HG03558 (cell line): ENCODE data around the gene SLC38A11.

Experiments
- ATAC-seq: cut with Tn5 transposase; IDR thresholded peaks from one replicate; pipeline ENCODE4 v1.9.1; 2021; ENCODE audit warnings: moderate number of reproducible peaks; ENCODE audit not compliant: unreplicated experiment; ENCODE audit errors: extremely low read depth

Gene SLC38A11

DNA sequence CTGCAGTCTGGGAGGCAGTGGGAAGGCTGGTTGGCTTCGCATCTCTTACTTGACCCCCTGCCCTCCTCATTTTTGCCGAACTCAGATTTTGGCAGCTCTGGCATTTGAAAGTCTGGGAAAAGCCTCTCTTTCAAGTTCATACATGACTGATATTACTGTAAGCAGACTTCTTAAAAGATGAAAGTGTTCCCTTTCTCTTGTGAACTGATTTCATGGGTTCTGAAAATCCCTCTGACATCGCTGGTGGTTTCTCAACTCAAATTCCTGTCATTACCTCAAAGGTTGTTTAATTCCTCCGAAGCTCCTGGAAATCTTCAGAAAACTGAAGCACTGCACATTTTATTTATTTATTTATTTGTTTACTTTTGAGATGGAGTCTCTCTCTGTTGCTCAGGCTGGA lies 16.9 kb upstream of the SLC38A11 start:
- ATAC-seq = no peak

DNA sequence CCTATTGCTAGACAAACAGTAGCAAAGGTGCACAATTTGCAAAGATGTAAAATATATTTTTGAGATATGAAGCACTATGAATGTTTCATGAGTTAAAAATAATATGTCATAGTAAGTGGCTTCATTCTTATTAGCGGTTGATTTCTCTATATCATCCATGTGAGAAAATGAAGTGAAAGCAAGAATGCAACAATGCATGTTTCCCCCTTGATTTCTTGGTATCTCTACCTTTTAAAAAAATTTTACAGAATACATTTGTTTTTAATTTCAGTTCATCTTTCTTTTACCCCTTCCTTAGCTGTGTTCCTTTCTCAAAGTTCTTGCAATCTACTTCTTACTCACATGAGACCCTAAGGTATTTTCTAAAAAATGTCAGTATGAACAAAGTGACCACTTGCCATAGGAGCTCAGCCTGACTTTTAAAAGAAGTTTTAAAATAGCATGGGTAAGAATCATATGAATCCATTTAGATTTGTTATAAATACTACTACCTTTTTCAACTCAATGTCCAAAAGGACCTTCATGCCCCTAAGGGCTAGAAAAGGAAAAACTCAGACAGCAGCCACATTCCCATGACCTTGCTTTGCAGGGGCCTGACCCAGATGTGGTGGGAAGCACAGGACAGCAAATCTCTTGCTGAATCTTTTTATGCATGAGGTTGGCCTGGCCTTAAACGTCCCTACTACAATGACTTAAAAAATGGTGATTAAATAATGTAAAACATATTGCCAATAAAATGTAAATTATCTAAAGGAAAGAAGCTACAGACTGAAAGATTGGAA lies 14.8 kb upstream of the SLC38A11 start:
- ATAC-seq = no peak

DNA sequence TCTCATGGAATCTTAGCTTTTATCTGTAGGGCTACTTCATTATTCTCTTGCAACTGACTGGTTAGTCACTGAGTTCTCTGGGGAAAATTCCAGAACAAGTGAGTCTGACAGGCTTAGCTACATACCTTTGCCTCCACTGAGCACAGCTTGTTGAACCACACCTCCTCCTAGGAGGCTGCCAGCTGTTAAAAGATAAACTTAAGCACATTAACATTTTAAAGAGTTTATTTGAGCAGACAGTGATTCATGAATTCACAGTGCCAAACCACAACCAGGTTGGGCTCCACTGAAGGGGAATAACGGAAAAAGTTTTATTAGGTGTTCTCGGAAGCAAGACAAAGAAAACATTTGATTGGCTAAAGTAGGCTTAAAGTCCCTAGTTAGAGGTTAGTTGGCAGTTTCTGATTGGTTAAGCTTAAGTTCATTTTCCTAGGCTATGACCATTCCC lies 12.5 kb upstream of the SLC38A11 start:
- ATAC-seq = no peak

DNA sequence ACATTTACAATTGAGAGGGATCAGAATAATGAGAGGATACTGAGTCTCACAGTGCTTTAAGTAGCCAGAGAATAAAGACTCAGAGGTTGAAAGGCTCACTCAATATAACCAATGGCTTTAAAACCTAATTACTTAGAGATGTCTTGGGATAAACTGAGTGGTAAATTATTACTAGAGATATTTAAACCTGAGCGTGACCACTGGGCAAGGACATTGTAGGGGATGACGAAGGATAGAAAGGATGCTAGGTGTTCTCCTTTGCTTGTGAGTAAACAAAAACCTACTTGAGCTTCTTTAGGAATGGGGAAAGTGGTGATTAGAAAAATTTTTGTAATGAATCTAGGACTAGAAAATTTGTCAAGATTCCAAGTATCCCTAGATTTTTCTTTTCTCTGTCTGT lies 12.0 kb upstream of the SLC38A11 start:
- no peak for ATAC-seq

DNA sequence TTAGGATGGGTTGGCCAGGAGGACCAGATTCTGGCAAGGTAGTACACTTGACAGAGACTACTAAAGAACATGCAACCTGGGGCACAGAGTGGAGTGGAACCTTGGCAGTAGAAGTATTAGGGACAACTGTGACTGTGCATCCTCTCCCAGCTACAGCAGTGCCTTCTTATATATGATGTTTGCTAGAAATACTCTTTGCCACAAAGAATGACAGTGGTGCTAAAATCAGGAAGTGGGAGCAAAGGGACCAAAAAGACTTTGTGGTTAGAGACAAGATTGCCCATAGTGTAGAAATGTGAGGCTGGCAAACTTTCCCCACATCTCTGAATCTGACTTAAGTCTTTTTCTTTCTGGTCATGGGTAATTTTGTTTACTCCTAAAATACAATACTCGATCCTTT lies 9.4 kb upstream of the SLC38A11 start:
- no peak for ATAC-seq

DNA sequence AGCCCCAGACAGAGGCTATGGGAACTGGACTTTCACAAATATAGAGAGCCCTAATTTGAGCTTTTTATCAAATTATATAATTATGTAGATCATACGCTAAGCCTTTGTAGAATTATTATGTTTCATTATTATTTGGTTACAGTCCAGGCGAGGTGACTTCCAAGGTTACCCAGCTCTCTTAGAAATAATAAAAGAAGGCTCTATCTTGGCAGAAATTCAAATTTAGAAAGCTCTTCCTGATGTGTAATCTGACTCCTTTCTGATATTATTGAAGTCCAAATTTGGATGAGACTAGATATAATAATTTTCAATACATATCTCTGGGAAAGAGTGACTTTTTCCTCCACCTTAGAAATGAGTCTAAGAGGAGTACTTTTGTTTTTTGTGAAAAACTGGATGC lies 4.8 kb upstream of the SLC38A11 start:
- ATAC-seq = no peak

DNA sequence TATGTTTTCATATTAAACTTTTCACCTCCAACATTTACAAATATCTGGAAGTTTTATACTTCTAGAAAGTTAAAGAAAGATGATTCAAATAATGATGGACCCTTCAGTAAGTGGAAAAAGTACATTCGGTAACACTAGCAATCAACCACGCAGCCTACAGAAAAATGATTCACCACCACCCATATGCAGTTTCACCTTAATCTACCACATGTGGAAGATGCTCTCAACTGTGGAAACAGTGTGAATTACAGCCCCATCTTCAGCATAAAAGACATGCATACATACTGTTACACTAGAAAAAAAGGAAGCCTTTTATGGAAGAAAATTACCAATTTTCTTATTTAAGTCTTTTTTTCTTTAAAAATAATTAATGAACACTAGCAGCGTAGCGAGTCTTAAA lies 1.1 kb downstream of the SLC38A11 start:
- no peak for ATAC-seq

DNA sequence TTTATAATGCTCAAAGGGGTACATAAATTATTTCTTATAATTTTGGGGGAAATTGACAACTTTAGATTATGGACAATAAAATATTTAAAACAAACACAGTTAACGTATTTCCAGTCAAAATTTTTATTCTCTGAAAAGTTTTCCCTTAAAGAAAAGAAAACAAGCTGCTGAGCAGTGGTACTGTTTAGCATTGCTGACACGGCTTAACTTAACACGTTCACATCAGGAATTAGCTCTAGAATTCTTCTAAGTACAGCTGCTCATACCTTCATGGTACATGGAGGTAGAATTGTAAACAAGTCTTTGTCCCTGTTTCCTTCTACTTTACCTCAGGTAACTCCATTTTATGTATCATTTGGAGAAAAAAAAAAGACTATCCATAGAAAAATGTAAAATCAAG lies 2.0 kb downstream of the SLC38A11 start:
- no peak for ATAC-seq

DNA sequence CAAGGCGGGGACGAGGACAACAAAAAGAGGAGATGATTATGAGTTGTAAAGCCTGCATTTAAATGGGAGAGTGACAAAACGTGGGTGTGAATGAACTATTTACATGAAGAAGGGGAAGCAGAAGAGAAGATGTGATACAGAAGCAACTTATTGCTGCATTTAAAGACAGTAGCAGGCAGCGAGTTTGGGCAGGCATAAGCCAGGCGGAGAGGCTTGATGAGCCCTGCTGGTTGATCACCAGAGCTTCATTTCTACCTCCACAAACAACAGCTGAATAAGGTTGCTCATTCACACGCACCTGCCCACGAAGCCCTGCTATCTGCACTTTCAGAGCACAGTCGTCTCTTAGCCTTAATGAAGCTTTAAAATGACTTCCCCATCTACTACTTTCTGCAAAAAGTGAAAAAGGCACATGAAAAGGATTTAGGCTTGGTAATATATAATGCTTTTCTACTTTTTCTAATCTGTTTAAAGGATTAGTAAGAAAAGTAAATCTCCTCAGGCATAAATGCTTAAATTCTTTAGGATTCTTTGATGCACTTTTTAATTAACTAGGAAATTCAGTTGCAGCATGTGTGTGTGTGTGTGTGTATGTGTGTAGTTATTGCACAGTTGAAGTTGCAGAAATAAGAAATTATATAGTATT lies 3.1 kb downstream of the SLC38A11 start:
- ATAC-seq = no peak

DNA sequence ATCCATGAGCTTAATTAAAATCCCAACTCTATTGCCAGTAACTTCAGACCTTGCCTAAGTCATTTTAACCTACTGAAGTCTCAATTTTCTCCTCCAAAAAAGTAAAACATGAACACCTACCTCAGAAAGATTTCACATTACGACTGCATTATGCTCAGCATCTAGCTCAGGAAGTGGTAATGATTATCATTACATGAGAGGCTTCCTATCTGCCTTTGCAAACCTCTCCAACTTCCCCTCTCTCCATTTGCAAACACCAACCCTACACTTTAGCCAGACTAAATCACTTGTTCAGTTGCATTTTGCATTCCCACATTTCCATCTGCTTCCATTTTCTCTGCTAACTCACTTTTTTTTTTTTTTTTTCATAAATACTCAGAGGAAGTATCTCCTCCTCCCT lies 6.8 kb downstream of the SLC38A11 start:
- no peak for ATAC-seq

DNA sequence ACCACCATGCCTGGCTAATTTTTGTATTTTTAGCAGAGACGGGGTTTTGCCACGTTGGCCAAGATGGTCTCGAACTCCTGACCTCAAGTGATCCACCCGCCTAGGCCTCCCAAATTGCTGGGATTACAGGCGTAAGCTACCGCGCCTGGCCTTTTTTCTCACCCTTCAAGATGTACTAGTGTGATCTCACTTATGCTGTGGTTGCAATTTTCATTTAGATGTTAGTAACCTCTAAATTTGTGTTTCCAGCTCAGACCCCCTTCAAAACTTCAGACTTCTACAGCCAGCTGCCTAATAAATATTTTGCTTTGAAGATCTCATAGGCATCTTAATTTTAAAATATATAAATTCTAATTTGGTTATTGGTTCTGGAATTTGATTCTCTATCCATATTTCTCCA lies 8.0 kb downstream of the SLC38A11 start:
- ATAC-seq = no peak

DNA sequence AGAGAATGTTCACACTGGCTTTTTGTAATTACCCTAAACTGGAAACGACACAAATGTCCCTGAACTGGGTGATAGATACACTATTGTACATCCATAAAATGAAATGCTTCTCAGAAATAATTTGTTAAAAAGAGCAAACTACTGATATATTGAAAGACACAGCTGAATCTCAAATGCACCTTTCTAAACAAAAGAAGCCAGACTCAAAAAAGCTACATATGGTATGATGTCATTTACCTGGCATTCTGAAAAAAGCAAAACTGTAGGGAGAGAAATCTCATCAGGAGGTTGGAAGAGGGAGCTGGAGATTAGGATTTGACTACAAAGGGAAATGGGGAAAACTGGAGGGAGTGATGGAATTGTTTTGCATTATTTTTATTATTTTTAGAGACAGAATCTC lies 12.0 kb downstream of the SLC38A11 start:
- ATAC-seq = no peak

DNA sequence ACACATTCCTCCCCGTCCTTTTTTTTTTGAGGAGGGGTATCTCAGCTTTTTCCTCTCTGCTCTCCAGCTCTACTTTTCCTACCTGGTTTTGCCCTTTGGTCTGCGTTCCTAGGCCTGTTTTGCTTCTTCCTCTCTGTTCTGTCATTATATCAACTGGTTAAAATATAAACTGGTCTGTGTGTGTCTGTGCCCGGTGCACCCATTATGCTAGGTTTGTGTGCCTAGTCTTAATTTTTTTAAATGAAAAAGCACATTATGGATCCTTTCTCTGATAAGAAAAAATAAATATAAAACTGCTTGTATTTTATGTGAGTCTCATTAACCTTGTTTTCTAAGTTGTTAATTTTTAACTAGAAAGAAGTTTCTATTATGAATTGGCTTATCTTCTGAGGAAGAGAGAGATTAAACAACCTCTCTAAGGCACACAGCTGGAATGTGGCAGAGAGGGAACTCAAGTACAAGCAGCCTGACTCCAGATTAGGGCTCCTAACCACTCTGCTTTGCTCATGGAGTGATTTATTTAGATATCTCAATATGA lies 17.4 kb downstream of the SLC38A11 start:
- no peak for ATAC-seq

DNA sequence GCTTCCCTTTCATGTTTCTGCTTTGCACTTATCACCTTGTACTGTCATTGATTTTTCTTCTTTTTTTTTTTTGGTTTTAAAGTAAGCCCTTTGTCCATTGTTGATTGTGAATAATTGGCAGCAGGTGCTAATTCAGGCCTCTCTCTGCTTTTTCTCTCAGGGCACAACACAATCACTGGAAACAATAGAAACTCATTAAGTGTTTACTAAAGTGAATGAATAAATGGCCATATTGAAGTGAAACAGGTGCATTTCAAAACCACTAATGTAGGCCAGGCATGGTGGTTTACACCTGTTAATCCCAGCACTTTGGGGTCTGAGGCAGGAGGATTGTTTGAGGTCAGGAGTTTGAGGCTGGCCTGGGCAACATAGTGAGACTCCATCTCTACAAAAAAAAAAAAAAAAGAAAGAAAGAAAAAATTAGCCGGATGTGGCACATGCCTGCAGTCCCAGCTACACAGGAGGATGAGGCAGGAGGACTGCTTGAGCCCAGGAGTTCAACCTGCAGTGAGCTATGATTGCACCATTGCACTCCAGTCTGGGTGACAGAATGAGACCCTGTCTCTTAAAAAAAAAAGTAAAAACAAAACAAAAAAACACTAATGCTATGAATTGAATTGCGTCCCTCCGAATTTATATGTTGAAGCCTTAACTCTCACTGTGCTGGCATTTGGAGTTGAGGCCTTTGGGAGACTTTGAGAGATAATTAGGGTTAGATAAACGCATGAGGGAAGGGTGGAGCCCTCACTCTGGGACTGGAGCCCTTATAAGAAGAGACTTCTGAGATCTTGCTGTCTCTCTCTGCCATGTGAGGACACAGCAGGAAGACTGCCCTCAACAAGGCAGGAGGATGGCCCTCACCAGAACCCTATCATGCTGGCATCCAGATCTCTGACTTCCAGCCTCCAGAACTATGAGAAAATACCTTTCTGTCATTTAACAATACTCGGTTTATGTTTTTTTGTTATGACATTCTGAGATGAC lies 19.9 kb downstream of the SLC38A11 start:
- ATAC-seq = no peak

DNA sequence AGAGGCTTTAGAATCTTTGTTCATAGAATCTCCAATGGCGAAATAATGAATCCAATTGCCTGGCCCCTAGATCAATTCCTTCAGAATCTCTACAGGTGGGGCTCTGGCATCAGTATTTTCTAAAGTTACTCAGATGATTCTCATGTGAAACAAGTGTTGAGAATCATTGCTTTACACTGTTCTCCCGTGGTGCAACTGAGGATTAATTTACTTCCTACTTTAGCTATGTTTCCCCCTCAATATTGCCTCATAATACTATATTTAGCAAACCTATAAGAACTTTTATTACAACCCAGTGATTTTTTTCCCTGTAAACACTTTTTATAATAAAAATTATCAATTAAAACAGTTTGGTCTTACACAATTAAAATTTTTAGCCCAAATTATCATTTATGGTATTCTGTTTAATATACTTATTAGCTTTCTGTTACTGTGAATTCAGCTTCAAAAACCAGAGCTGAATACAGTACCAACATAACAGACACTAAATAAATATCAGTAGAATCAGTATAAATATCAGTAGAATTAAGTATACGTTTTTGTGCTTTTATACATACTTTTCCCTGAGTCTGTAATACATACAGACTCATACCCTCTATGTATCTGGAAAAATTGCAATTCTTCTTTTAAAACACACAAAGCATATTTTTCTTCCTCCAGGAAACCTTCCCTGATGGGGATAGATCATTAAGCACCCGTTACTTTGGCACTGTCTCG lies 20.8 kb downstream of the SLC38A11 start:
- ATAC-seq = no peak

DNA sequence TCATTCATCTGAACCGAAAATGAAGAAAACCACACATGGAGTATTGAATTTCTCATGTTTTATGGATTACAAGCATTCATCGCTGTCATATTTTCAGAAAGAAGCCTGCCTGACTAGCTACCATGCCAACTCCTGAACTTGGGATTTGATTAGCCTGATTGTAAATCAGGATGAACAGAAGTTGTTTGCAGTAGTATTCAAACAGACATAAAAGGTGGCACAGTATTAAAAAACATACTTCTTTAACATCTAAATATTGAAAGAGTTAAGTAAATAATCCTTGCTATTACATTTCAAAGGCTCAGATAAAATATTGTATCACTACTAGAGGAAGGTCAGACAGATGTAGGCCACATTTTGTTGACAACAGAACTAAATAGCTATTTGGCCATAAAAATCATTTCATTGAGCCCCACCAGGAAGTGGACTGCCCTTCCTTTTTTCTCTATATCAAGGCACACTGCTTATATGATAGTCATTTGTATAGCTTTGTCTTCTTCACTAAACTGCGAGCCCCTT lies 21.6 kb downstream of the SLC38A11 start:
- no peak for ATAC-seq

DNA sequence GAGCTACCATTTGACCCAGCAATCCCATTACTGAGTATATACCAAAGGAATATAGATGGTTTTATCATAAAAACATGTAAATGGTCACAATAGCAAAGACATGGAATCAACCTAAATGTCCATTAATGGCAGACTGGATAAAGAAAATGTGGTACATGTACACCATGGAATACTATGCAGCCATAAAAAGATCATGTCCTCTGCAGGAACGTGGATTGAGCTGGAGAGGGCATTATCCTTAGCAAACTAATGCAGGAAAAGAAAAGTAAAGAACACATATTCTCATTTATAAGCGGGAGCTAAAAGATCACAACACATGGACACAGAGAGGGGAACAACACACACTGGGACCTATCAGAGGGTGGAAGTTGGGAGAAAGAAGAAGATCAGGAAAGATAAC lies 22.9 kb downstream of the SLC38A11 start:
- no peak for ATAC-seq

DNA sequence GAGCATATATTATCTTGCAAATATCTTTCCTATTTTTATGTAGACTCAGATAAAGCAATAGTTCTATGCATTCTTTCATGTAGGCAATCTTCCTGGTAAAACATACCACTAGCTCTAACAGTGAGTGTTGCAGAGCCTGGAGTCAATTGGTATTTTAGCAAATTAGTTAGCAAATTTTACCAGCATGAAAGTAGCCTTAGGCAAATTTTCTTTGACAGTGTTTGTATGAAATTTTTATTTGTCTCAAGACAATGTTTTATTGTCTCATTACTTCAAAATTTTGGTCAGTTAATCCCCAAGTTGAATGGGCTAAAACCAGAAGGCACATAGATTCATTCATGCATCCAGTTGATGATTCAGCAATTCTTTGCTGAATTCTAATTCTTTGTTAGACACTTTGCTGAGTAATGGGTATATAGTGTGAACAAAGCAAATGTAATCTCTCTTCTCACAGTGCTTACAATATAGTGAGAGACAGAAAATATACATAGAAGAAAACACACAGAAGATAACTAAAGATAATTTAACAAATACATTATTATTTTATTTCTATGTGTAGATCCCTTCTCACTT lies 27.1 kb downstream of the SLC38A11 start:
- ATAC-seq = no peak

DNA sequence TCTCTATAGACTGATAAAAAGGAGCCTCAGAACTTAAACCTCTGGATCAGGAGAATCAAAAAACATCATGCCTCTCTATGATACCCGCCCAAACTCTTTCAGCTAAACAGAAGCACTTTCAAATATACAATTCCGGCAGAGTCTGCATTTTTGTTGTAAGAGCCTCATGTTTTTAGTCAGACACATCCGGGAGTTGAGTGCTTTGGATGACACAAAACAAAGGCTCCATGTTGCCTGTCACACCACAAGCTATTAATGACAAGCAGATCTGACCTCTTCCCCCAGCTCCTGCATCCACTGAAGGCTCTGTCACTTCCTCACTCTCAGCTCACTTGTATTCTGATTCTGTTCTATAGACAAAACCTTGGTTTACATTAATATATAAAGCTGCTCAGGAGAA lies 33.2 kb downstream of the SLC38A11 start:
- ATAC-seq = no peak
